ENCODE measurements around the gene EHD2. TPM values are rescaled to one million over a fixed set of nuclear protein-coding genes. Genes with fewer than 3 reads are reported as not detected.
A peak's percentile ranks its signal among the peaks of the same experiment; 100 is the strongest.

The EHD2 gene
- total and polyA plus RNA-seq, 2 donors (not counting 1 experiment from before 2014, with no cell fraction given), result 97.0 to 192 TPM

DNA sequence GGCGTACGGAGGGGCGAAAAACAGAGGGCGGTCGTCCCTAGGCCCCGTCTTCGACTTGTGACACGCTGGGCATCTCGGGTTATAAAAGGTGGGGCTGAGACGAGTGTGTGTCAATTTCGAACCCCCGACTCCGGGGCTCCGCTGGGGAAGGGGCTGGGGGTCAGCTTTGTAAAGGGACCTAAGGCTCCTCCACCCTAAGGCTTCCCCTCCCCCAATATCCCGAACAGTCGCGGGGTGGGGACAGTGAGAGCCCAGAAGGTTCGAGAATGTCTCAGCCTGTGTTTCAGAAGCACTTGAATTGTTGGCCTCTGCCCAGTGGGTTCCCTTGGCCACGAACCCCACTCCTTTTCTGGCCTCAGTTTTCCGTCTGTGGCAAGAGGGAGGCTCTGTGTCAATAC lies 65.7 kb downstream of the EHD2 start:
- Histone ChIP-seq H4K20me1 (ENCODE audit: control insufficient read depth, extremely low read depth, insufficient read depth, low read length) (no peaks in the 10 kb centered on the region), H3K9me3 (ENCODE audit: control insufficient read depth, insufficient read depth, low read depth, low read length) (no peaks in the 10 kb centered on the region), H2AFZ (ENCODE audit: low read length) (peak overlapping the region; percentile 12), H3K27ac (ENCODE audit: insufficient read depth, low read length) (peak overlapping the region; percentile 93), H3K4me3 (replicated peaks in 1 of 4; ENCODE audit: control extremely low read depth in 1 of 4, insufficient read depth in 1 of 4, low read depth in 3 of 4, low read length in 4 of 4) (peak overlapping the region; percentile 85 to 96 (median 88)), H3K79me2 (ENCODE audit: control insufficient read depth, insufficient read depth, low read length) (peaks cover 31% of the 10 kb centered on the region), H3K4me2 (ENCODE audit: extremely low read depth, insufficient read depth, low read length) (peak overlapping the region; percentile 84), H3K9ac (ENCODE audit: insufficient read depth, low read length) (peak overlapping the region; percentile 97), H3K36me3 (ENCODE audit: control insufficient read depth, insufficient read depth, low read length) (peaks cover 10% of the 10 kb centered on the region), H3K27me3 (ENCODE audit: control insufficient read depth, insufficient read depth, low read length) (no peaks in the 10 kb centered on the region), H3K4me1 (ENCODE audit: control insufficient read depth, extremely low read depth, insufficient read depth, low read length) (peaks cover 3% of the 10 kb centered on the region)
- DNase-seq (ENCODE audit: low read depth in 2 of 2), result peak in 1 of 2 donors; percentile 12
- no peak for TF ChIP-seq EZH2 (IDR thresholded peaks at IDR 0.05; ENCODE audit: low read length, missing control alignments)
- TF ChIP-seq, protein P1, sequence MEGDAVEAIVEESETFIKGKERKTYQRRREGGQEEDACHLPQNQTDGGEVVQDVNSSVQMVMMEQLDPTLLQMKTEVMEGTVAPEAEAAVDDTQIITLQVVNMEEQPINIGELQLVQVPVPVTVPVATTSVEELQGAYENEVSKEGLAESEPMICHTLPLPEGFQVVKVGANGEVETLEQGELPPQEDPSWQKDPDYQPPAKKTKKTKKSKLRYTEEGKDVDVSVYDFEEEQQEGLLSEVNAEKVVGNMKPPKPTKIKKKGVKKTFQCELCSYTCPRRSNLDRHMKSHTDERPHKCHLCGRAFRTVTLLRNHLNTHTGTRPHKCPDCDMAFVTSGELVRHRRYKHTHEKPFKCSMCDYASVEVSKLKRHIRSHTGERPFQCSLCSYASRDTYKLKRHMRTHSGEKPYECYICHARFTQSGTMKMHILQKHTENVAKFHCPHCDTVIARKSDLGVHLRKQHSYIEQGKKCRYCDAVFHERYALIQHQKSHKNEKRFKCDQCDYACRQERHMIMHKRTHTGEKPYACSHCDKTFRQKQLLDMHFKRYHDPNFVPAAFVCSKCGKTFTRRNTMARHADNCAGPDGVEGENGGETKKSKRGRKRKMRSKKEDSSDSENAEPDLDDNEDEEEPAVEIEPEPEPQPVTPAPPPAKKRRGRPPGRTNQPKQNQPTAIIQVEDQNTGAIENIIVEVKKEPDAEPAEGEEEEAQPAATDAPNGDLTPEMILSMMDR (conservative IDR thresholded peaks at IDR 0.05 in 1 of 2, IDR thresholded peaks at IDR 0.05 in 1 of 2; ENCODE audit: low read depth in 1 of 2, low read length in 2 of 2), result no peak

DNA sequence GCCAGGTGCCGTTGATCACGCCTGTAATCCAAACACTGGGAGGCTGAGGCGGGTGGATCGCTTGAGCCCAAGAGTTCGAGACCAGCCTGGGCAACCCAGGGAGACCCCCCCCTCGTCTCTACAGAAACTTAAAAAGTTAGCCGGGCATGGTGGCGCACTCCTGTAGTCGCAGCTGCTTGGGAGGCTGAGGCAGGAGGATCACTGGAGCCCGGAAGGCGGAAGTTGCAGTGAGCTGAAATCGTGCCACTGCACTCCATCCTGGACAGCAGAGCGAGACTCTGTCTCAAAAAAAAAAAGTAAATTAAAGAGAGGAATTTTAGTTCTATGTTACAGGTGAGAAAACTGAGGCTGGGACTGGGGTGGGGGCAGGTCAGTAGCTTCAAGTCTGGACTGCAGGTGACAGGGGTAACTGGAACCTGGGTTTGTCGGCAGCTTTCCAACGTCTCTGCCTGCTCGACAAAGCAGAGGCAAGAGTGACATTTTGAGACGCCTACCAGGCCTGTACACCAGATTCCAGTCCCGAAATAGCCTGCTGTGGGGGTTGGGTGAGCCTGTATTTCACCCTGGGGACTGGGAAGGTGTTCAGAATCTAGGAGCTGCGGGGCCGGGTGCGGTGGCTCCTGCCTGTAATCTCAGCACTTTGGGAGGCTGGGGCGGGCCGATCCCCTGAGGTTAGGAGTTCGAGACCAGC lies 66.4 kb downstream of the EHD2 start:
- Histone ChIP-seq H3K4me1 (ENCODE audit: control insufficient read depth, extremely low read depth, insufficient read depth, low read length) (peaks cover 3% of the 10 kb centered on the region), H3K4me3 (replicated peaks in 1 of 4; ENCODE audit: control extremely low read depth in 1 of 4, insufficient read depth in 1 of 4, low read depth in 3 of 4, low read length in 4 of 4) (peak overlapping the region; percentile 85 to 96 (median 88)), H2AFZ (ENCODE audit: low read length) (no peak overlapping the region), H3K4me2 (ENCODE audit: extremely low read depth, insufficient read depth, low read length) (peak overlapping the region; percentile 84), H3K27me3 (ENCODE audit: control insufficient read depth, insufficient read depth, low read length) (no peaks in the 10 kb centered on the region), H3K9ac (ENCODE audit: insufficient read depth, low read length) (no peak overlapping the region), H3K36me3 (ENCODE audit: control insufficient read depth, insufficient read depth, low read length) (peaks cover 12% of the 10 kb centered on the region), H4K20me1 (ENCODE audit: control insufficient read depth, extremely low read depth, insufficient read depth, low read length) (no peaks in the 10 kb centered on the region), H3K79me2 (ENCODE audit: control insufficient read depth, insufficient read depth, low read length) (peaks cover 31% of the 10 kb centered on the region), H3K9me3 (ENCODE audit: control insufficient read depth, insufficient read depth, low read depth, low read length) (no peaks in the 10 kb centered on the region), H3K27ac (ENCODE audit: insufficient read depth, low read length) (no peak overlapping the region)
- DNase-seq (ENCODE audit: low read depth in 2 of 2), result no peak
- no peak for TF ChIP-seq EZH2 (IDR thresholded peaks at IDR 0.05; ENCODE audit: low read length, missing control alignments)
- TF ChIP-seq, protein P1 (conservative IDR thresholded peaks at IDR 0.05 in 1 of 2, IDR thresholded peaks at IDR 0.05 in 1 of 2; ENCODE audit: low read depth in 1 of 2, low read length in 2 of 2), result no peak

DNA sequence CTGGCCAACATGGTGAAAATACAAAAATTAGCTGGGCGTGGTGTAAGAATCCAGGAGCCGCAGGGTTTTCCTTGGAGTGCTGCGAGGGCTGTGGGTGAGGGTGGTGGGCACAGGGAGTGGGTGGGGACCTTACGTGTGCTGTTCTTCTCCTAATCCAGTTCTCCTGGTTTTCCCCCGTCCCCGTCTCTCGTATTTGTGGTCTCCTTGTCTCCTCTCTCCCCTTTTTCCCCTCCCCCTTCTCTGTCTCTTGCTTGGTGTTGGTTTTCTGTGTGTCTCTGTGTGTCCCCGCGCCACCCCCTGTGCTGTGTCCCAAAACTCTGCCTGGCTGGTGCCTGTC lies 67.0 kb downstream of the EHD2 start:
- H3K9ac ChIP-seq (ENCODE audit: insufficient read depth, low read length), result no peak overlapping the region
- peak overlapping the region in 3 of 4 experiments; percentile 85 to 96 (median 86) for H3K4me3 ChIP-seq (replicated peaks in 1 of 4; ENCODE audit: control extremely low read depth in 1 of 4, insufficient read depth in 1 of 4, low read depth in 3 of 4, low read length in 4 of 4)

More for the DNA sequence above, 67.0 kb downstream of the EHD2 start:
- H4K20me1 ChIP-seq (ENCODE audit: control insufficient read depth, extremely low read depth, insufficient read depth, low read length), result no peaks in the 10 kb centered on the region
- H3K36me3 ChIP-seq (ENCODE audit: control insufficient read depth, insufficient read depth, low read length), result peaks cover 12% of the 10 kb centered on the region
- H2AFZ ChIP-seq (ENCODE audit: low read length), result no peak overlapping the region
- peaks cover 3% of the 10 kb centered on the region for H3K4me1 ChIP-seq (ENCODE audit: control insufficient read depth, extremely low read depth, insufficient read depth, low read length)
- no peaks in the 10 kb centered on the region for H3K27me3 ChIP-seq (ENCODE audit: control insufficient read depth, insufficient read depth, low read length)
- peak overlapping the region; percentile 84 for H3K4me2 ChIP-seq (ENCODE audit: extremely low read depth, insufficient read depth, low read length)
- TF ChIP-seq, protein P1 (conservative IDR thresholded peaks at IDR 0.05 in 1 of 2, IDR thresholded peaks at IDR 0.05 in 1 of 2; ENCODE audit: low read depth in 1 of 2, low read length in 2 of 2), result no peak
- no peak for TF ChIP-seq EZH2 (IDR thresholded peaks at IDR 0.05; ENCODE audit: low read length, missing control alignments)
- peaks cover 31% of the 10 kb centered on the region for H3K79me2 ChIP-seq (ENCODE audit: control insufficient read depth, insufficient read depth, low read length)
- no peak overlapping the region for H3K27ac ChIP-seq (ENCODE audit: insufficient read depth, low read length)
- DNase-seq (ENCODE audit: low read depth in 2 of 2), result no peak
- H3K9me3 ChIP-seq (ENCODE audit: control insufficient read depth, insufficient read depth, low read depth, low read length), result no peaks in the 10 kb centered on the region
